MM.1S (cell line): Measurements from ENCODE around the gene SRGAP3.

Experiments used
- DNase-seq: peaks from one replicate; pipeline ENCODE4 v3.0.0-alpha.2; 2015
- H2AFZ ChIP-seq: fragments of 300-600 bp; sonication (generic); 2 replicates; pipeline ENCODE4 v1.6.0; 2016; ENCODE audit warnings: antibody characterized with exemption, low read length
- H3F3A ChIP-seq: fragments of 300-600 bp; sonication (generic); 2 replicates; pipeline ENCODE4 v1.6.1; 2016; ENCODE audit warnings: mild to moderate bottlenecking, antibody characterized with exemption, low read length, moderate library complexity, mixed read lengths; ENCODE audit not compliant: insufficient read depth
- H3K27ac ChIP-seq: fragments of 300-600 bp; sonication (generic); 2 replicates; pipeline ENCODE4 v1.5.1; 2016; ENCODE audit warnings: mild to moderate bottlenecking, low read length
- H3K27me3 ChIP-seq: fragments of 300-600 bp; sonication (generic); replicated peaks from 2 replicates; pipeline ENCODE4 v1.6.0; 2016; ENCODE audit warnings: low read length; ENCODE audit not compliant: insufficient read depth
- H3K36me3 ChIP-seq: fragments of 300-600 bp; sonication (generic); replicated peaks from 2 replicates; pipeline ENCODE4 v1.6.1; 2016; ENCODE audit warnings: mild to moderate bottlenecking, low read length, mixed read lengths; ENCODE audit not compliant: insufficient read depth
- H3K4me1 ChIP-seq: fragments of 300-600 bp; sonication (generic); 2 replicates; pipeline ENCODE4 v1.6.1; 2016; ENCODE audit warnings: low read length, mixed read lengths
- H3K4me2 ChIP-seq: fragments of 300-600 bp; sonication (generic); 2 replicates; pipeline ENCODE4 v1.6.0; 2016; ENCODE audit warnings: low read depth, low read length
- H3K4me3 ChIP-seq: fragments of 300-600 bp; sonication (generic); 2 replicates; pipeline ENCODE4 v1.5.1; 2016; ENCODE audit warnings: low read length, mixed read lengths
- H3K79me2 ChIP-seq: fragments of 300-600 bp; sonication (generic); 2 replicates; pipeline ENCODE4 v1.6.1; 2016; ENCODE audit warnings: mixed run types, low read length, mixed read lengths
- H3K9ac ChIP-seq: fragments of 300-600 bp; sonication (generic); 2 replicates; pipeline ENCODE4 v1.6.1; 2016; ENCODE audit warnings: low read length, mixed read lengths
- H3K9me2 ChIP-seq: fragments of 300-600 bp; sonication (generic); replicated peaks from 2 replicates; pipeline ENCODE4 v1.6.1; 2016; ENCODE audit warnings: mild to moderate bottlenecking, low read length, mixed read lengths; ENCODE audit not compliant: insufficient read depth
- H3K9me3 ChIP-seq: fragments of 300-600 bp; sonication (generic); replicated peaks from 2 replicates; pipeline ENCODE4 v1.6.1; 2016; ENCODE audit warnings: mild to moderate bottlenecking, low read length, mixed read lengths; ENCODE audit not compliant: insufficient read depth
- H4K20me1 ChIP-seq: fragments of 300-600 bp; sonication (generic); 2 replicates; pipeline ENCODE4 v1.6.1; 2016; ENCODE audit warnings: mild to moderate bottlenecking, low read length, moderate library complexity, mixed read lengths; ENCODE audit not compliant: insufficient read depth
- EZH2 ChIP-seq: fragments of 300-600 bp; sonication (generic); optimal IDR thresholded peaks from 2 replicates; pipeline ENCODE3; 2017; ENCODE audit warnings: low read depth, mild to moderate bottlenecking, antibody characterized with exemption, low read length, mixed read lengths
- EZH2phosphoT487 ChIP-seq: fragments of 300-600 bp; sonication (generic); IDR thresholded peaks from 2 replicates; pipeline ENCODE4 v1.6.1; 2018; ENCODE audit warnings: antibody characterized with exemption, low read length
- TF ChIP-seq, protein P1 (sequence below): fragments of 300-600 bp; sonication (generic); IDR thresholded peaks from 2 replicates; pipeline ENCODE4 v1.5.1; 2016; ENCODE audit warnings: antibody characterized with exemption, low read length, mixed read lengths

SRGAP3 gene

DNA sequence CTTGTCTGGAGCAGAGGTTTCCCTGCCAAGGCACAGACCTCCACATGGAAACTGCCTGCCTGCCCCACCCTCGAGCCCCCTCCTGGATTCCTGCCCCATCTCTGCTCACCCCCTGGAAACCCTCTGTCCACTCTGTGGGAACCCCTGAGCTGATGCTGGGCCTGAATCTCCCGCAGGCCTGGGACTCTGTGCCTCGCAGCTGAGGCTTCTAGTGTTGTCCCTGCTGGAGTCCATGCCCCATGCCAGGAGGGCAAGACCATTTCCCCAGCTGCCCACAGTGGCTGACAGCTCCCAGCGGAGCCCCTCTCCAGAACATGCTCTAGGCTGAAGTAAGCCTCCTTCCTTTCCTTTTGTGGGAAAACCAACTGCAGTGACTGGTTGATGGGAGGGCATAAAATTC, 46.9 kb downstream of the SRGAP3 start:
- Histone ChIP-seq H3K4me1 (no peaks in the 10 kb centered on the region), H3K79me2 (no peaks in the 10 kb centered on the region), H3K4me3 (no peak overlapping the region), H4K20me1 (no peaks in the 10 kb centered on the region), H3K9me3 (no peaks in the 10 kb centered on the region), H3K4me2 (no peak overlapping the region), H3K27ac (no peak overlapping the region), H3F3A (no peaks in the 10 kb centered on the region), H3K9ac (no peak overlapping the region), H2AFZ (no peak overlapping the region), H3K27me3 (no peaks in the 10 kb centered on the region), H3K36me3 (no peaks in the 10 kb centered on the region), H3K9me2 (no peaks in the 10 kb centered on the region)
- no peak for DNase-seq
- TF ChIP-seq EZH2 (no peak), EZH2phosphoT487 (no peak)
- TF ChIP-seq, protein P1, sequence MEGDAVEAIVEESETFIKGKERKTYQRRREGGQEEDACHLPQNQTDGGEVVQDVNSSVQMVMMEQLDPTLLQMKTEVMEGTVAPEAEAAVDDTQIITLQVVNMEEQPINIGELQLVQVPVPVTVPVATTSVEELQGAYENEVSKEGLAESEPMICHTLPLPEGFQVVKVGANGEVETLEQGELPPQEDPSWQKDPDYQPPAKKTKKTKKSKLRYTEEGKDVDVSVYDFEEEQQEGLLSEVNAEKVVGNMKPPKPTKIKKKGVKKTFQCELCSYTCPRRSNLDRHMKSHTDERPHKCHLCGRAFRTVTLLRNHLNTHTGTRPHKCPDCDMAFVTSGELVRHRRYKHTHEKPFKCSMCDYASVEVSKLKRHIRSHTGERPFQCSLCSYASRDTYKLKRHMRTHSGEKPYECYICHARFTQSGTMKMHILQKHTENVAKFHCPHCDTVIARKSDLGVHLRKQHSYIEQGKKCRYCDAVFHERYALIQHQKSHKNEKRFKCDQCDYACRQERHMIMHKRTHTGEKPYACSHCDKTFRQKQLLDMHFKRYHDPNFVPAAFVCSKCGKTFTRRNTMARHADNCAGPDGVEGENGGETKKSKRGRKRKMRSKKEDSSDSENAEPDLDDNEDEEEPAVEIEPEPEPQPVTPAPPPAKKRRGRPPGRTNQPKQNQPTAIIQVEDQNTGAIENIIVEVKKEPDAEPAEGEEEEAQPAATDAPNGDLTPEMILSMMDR, result no peak

DNA sequence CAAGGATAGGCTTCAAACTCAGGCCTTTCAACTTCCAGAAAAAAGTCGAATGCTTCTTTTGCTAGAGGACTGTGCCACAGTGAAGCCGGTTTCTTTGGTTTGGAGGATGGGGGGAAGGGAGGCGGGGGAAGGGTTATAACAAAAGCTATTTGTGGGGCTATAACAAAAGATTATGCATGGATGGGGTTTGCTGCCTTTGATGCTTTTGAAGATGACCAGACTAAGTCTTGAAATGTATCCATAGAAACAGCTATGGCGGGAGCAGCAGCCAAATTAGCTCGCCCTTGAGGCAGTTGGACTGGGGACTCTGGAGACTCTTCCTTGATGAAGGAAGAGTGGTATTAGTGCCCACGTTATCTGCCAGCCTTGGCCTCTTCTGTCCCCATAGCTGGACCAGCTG, 47.5 kb downstream of the SRGAP3 start:
- Histone ChIP-seq H4K20me1 (no peaks in the 10 kb centered on the region), H3K4me1 (no peaks in the 10 kb centered on the region), H3K79me2 (no peaks in the 10 kb centered on the region), H3K4me2 (no peak overlapping the region), H3K9me3 (no peaks in the 10 kb centered on the region), H3K9me2 (no peaks in the 10 kb centered on the region), H3K9ac (no peak overlapping the region), H3F3A (no peaks in the 10 kb centered on the region), H3K4me3 (no peak overlapping the region), H3K27me3 (no peaks in the 10 kb centered on the region), H2AFZ (no peak overlapping the region), H3K36me3 (no peaks in the 10 kb centered on the region), H3K27ac (no peak overlapping the region)
- TF ChIP-seq EZH2, result no peak
- no peak for TF ChIP-seq EZH2phosphoT487
- TF ChIP-seq, protein P1, result no peak
- DNase-seq, result no peak

DNA sequence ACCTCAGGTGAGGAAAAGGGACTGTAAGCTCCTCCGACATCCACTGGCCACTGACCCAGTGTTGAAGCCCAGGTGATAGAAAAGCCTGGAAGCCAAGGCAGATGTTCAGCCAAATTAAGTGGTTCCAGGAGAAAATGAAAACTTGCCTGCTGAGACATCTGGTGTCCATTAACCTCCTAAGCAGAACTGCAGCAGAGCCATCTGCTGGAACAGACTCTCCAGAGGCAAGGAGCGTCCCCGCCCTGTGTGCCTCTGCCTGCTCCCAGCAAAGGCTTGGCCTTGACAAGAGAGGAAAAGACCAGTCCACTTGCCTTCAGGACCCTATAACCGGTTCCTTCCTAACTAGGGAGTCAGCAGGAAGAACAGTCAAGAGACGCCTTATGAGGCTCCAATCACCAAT, 48.2 kb downstream of the SRGAP3 start:
- no peak for TF ChIP-seq EZH2phosphoT487
- TF ChIP-seq EZH2, result no peak
- TF ChIP-seq, protein P1, result no peak
- Histone ChIP-seq H3K9me3 (no peaks in the 10 kb centered on the region), H3K9me2 (no peaks in the 10 kb centered on the region), H3K4me3 (no peak overlapping the region), H3K27ac (no peak overlapping the region), H2AFZ (no peak overlapping the region), H3K4me2 (no peak overlapping the region), H3K36me3 (no peaks in the 10 kb centered on the region), H3F3A (no peaks in the 10 kb centered on the region), H3K79me2 (no peaks in the 10 kb centered on the region), H3K27me3 (no peaks in the 10 kb centered on the region), H3K4me1 (no peaks in the 10 kb centered on the region), H4K20me1 (no peaks in the 10 kb centered on the region), H3K9ac (no peak overlapping the region)
- DNase-seq, result no peak
